Tibial nerve (tissue), 3 donors: Measurements from ENCODE around the gene ITK.

Source experiments
- CTCF ChIP-seq, 5 experiments: fragments of 200-600 bp in 3 of 5; fragments of 450-650 bp in 2 of 5; sonication (generic) in 3 of 5; IDR thresholded peaks; one replicate each; pipeline ENCODE4 v1.5.1; 2016 to 2019; ENCODE audit warnings: antibody characterized with exemption in 5 of 5, mild to moderate bottlenecking in 3 of 5, moderate library complexity in 2 of 5
- POLR2A ChIP-seq, 2 donors: fragments of 450-650 bp; IDR thresholded peaks; one replicate each; pipeline ENCODE4 v1.6.1; 2017; ENCODE audit warnings: antibody characterized with exemption in 2 of 2, mild to moderate bottlenecking in 2 of 2, moderate library complexity in 2 of 2

- no peak for TF ChIP-seq CTCF (IDR thresholded peaks at IDR 0.05)
- no peak for TF ChIP-seq POLR2A (IDR thresholded peaks at IDR 0.05)
Measured at GRCh38 chr5:157214861-157215513, 34.3 kb downstream of the ITK start.
